GM12878 (cell line): ENCODE measurements around the gene MTCH2.

Source experiments
- CBFB ChIP-seq: IDR thresholded peaks from 2 replicates; pipeline ENCODE4 v1.6.1; 2016; ENCODE audit warnings: antibody characterized with exemption, low read depth
- CEBPB ChIP-seq, 2 experiments: fragments of 150-350 bp in 1 of 2; IDR thresholded peaks; 2 replicates each; pipeline ENCODE4 v1.6.1; 2012 to 2014; ENCODE audit warnings: low read depth in 2 of 2, low read length in 2 of 2, borderline replicate concordance in 1 of 2, inconsistent platforms in 1 of 2
- CEBPZ ChIP-seq: fragments of 150-350 bp; IDR thresholded peaks from 2 replicates; pipeline ENCODE4 v1.6.1; 2016; ENCODE audit warnings: low read depth, low read length
- CTCF ChIP-seq, 3 experiments: IDR thresholded peaks in 2 of 3; conservative IDR thresholded peaks in 1 of 3; 2 replicates each; pipeline ENCODE4 v1.5.1; 2011; ENCODE audit warnings: low read depth in 3 of 3, low read length in 3 of 3, mild to moderate bottlenecking in 3 of 3, control low read depth in 2 of 3, moderate library complexity in 2 of 3, inconsistent platforms in 1 of 3, mixed read lengths in 1 of 3; ENCODE audit not compliant: control insufficient read depth in 2 of 3, insufficient read depth in 1 of 3; ENCODE audit errors: extremely low read depth in 1 of 3
- EP300 ChIP-seq, 2 experiments: fragments of 150-350 bp in 1 of 2; IDR thresholded peaks; 2 replicates each; pipeline ENCODE4 v1.6.1; 2011 to 2012; ENCODE audit warnings: low read depth in 2 of 2, low read length in 2 of 2, borderline replicate concordance in 1 of 2, improper control_type of control experiment in 1 of 2, inconsistent platforms in 1 of 2; ENCODE audit not compliant: control insufficient read depth in 1 of 2
- POLR2A ChIP-seq: IDR thresholded peaks from 2 replicates; pipeline ENCODE4 v1.6.1; 2011; ENCODE audit warnings: low read depth, mild to moderate bottlenecking, low read length
- POLR2AphosphoS5 ChIP-seq: IDR thresholded peaks from 2 replicates; pipeline ENCODE4 v1.6.1; 2011; ENCODE audit warnings: mild to moderate bottlenecking, low read length, inconsistent platforms
- SP1 ChIP-seq: IDR thresholded peaks from one replicate; pipeline ENCODE4 v1.6.1; 2011; ENCODE audit warnings: low read depth, low read length
- TCF7 ChIP-seq: IDR thresholded peaks from 2 replicates; pipeline ENCODE4 v1.6.1; 2014; ENCODE audit warnings: antibody characterized with exemption, borderline replicate concordance
- TF ChIP-seq, protein P1 (sequence below): IDR thresholded peaks from 2 replicates; pipeline ENCODE4 v1.6.1; 2011; ENCODE audit warnings: low read depth, low read length, improper control_type of control experiment, borderline replicate concordance
- TF ChIP-seq, protein P2 (sequence below): IDR thresholded peaks from 2 replicates; pipeline ENCODE4 v1.6.1; 2012; ENCODE audit warnings: low read length, inconsistent platforms
- TF ChIP-seq, protein P3 (sequence below): IDR thresholded peaks from 2 replicates; pipeline ENCODE4 v1.6.1; 2012; ENCODE audit warnings: improper control_type of control experiment, low read depth, low read length; ENCODE audit not compliant: insufficient replicate concordance
- TF ChIP-seq, protein P4 (sequence below): IDR thresholded peaks from 2 replicates; pipeline ENCODE4 v1.6.1; 2012; ENCODE audit warnings: mild to moderate bottlenecking, low read depth, low read length

- TF ChIP-seq CTCF (IDR thresholded peaks at IDR 0.05 in 2 of 3, conservative IDR thresholded peaks at IDR 0.05 in 1 of 3; ENCODE audit: control insufficient read depth in 2 of 3, extremely low read depth in 1 of 3, insufficient read depth in 1 of 3, low read depth in 3 of 3, low read length in 3 of 3), result no peak
- TF ChIP-seq, protein P1, sequence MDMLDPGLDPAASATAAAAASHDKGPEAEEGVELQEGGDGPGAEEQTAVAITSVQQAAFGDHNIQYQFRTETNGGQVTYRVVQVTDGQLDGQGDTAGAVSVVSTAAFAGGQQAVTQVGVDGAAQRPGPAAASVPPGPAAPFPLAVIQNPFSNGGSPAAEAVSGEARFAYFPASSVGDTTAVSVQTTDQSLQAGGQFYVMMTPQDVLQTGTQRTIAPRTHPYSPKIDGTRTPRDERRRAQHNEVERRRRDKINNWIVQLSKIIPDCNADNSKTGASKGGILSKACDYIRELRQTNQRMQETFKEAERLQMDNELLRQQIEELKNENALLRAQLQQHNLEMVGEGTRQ, result no peak
- no peak for TF ChIP-seq POLR2AphosphoS5
- no peak for TF ChIP-seq CEBPB (IDR thresholded peaks at IDR 0.05; ENCODE audit: borderline replicate concordance in 1 of 2, low read depth in 2 of 2, low read length in 2 of 2)
- TF ChIP-seq CEBPZ, result no peak
- TF ChIP-seq, protein P2, sequence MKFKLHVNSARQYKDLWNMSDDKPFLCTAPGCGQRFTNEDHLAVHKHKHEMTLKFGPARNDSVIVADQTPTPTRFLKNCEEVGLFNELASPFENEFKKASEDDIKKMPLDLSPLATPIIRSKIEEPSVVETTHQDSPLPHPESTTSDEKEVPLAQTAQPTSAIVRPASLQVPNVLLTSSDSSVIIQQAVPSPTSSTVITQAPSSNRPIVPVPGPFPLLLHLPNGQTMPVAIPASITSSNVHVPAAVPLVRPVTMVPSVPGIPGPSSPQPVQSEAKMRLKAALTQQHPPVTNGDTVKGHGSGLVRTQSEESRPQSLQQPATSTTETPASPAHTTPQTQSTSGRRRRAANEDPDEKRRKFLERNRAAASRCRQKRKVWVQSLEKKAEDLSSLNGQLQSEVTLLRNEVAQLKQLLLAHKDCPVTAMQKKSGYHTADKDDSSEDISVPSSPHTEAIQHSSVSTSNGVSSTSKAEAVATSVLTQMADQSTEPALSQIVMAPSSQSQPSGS, result no peak
- no peak for TF ChIP-seq EP300 (IDR thresholded peaks at IDR 0.05; ENCODE audit: borderline replicate concordance in 1 of 2, control insufficient read depth in 1 of 2, low read depth in 2 of 2, low read length in 2 of 2)
- no peak for TF ChIP-seq SP1
- no peak for TF ChIP-seq POLR2A
- TF ChIP-seq, protein P3, sequence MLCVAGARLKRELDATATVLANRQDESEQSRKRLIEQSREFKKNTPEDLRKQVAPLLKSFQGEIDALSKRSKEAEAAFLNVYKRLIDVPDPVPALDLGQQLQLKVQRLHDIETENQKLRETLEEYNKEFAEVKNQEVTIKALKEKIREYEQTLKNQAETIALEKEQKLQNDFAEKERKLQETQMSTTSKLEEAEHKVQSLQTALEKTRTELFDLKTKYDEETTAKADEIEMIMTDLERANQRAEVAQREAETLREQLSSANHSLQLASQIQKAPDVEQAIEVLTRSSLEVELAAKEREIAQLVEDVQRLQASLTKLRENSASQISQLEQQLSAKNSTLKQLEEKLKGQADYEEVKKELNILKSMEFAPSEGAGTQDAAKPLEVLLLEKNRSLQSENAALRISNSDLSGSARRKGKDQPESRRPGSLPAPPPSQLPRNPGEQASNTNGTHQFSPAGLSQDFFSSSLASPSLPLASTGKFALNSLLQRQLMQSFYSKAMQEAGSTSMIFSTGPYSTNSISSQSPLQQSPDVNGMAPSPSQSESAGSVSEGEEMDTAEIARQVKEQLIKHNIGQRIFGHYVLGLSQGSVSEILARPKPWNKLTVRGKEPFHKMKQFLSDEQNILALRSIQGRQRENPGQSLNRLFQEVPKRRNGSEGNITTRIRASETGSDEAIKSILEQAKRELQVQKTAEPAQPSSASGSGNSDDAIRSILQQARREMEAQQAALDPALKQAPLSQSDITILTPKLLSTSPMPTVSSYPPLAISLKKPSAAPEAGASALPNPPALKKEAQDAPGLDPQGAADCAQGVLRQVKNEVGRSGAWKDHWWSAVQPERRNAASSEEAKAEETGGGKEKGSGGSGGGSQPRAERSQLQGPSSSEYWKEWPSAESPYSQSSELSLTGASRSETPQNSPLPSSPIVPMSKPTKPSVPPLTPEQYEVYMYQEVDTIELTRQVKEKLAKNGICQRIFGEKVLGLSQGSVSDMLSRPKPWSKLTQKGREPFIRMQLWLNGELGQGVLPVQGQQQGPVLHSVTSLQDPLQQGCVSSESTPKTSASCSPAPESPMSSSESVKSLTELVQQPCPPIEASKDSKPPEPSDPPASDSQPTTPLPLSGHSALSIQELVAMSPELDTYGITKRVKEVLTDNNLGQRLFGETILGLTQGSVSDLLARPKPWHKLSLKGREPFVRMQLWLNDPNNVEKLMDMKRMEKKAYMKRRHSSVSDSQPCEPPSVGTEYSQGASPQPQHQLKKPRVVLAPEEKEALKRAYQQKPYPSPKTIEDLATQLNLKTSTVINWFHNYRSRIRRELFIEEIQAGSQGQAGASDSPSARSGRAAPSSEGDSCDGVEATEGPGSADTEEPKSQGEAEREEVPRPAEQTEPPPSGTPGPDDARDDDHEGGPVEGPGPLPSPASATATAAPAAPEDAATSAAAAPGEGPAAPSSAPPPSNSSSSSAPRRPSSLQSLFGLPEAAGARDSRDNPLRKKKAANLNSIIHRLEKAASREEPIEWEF, result no peak
- TF ChIP-seq CBFB, result no peak
- TF ChIP-seq TCF7, result no peak
- TF ChIP-seq, protein P4, sequence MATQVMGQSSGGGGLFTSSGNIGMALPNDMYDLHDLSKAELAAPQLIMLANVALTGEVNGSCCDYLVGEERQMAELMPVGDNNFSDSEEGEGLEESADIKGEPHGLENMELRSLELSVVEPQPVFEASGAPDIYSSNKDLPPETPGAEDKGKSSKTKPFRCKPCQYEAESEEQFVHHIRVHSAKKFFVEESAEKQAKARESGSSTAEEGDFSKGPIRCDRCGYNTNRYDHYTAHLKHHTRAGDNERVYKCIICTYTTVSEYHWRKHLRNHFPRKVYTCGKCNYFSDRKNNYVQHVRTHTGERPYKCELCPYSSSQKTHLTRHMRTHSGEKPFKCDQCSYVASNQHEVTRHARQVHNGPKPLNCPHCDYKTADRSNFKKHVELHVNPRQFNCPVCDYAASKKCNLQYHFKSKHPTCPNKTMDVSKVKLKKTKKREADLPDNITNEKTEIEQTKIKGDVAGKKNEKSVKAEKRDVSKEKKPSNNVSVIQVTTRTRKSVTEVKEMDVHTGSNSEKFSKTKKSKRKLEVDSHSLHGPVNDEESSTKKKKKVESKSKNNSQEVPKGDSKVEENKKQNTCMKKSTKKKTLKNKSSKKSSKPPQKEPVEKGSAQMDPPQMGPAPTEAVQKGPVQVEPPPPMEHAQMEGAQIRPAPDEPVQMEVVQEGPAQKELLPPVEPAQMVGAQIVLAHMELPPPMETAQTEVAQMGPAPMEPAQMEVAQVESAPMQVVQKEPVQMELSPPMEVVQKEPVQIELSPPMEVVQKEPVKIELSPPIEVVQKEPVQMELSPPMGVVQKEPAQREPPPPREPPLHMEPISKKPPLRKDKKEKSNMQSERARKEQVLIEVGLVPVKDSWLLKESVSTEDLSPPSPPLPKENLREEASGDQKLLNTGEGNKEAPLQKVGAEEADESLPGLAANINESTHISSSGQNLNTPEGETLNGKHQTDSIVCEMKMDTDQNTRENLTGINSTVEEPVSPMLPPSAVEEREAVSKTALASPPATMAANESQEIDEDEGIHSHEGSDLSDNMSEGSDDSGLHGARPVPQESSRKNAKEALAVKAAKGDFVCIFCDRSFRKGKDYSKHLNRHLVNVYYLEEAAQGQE, result no peak
These were observed 47.3 kb downstream of the MTCH2 start for GRCh38 chr11:47595029-47595428.
